ENCODE results near the gene DNAJC17. TPM values are rescaled to one million over a fixed set of nuclear protein-coding genes. Genes with fewer than 3 reads are reported as not detected.

The DNAJC17 gene
- total and polyA plus RNA-seq, 4 donors, result 10.0 to 32.5 (median 19.9) TPM

- Histone ChIP-seq H3K4me3 (ENCODE audit: low read depth in 1 of 3, low read length in 3 of 3) (no peak overlapping the region), H3K27ac (ENCODE audit: low read depth in 1 of 2, low read length in 2 of 2) (no peak overlapping the region), H3K36me3 (ENCODE audit: control insufficient read depth in 4 of 4, insufficient read depth in 3 of 4, low read depth in 1 of 4, low read length in 3 of 4) (no peaks in the 10 kb centered on the region), H3K4me1 (ENCODE audit: control insufficient read depth in 4 of 4, insufficient read depth in 4 of 4, low read length in 3 of 4) (peaks cover 16 to 60% (median 50%) of the 10 kb centered on the region in 4 donors), H3K9me3 (ENCODE audit: control insufficient read depth in 4 of 4, low read length in 3 of 4) (no peaks in the 10 kb centered on the region), H3K27me3 (ENCODE audit: control insufficient read depth in 4 of 4, insufficient read depth in 4 of 4, low read length in 3 of 4) (no peaks in the 10 kb centered on the region), H3K9ac (ENCODE audit: low read depth in 1 of 2, low read length in 2 of 2) (no peak overlapping the region)
- TF ChIP-seq RXRA (IDR thresholded peaks at IDR 0.05) (peak in 1 of 2 donors; percentile 10), SP1 (IDR thresholded peaks at IDR 0.05) (peak; percentile 22), FOXA2 (IDR thresholded peaks at IDR 0.05) (no peak), HNF4A (conservative IDR thresholded peaks at IDR 0.05) (peak; percentile 50 to 53), HNF4G (IDR thresholded peaks at IDR 0.05) (peak; percentile 22), CTCF (IDR thresholded peaks at IDR 0.05; ENCODE audit: low read depth, low read length, missing input control) (peak; percentile 27), RAD21 (IDR thresholded peaks at IDR 0.05) (peak; percentile 6 to 28), EGR1 (IDR thresholded peaks at IDR 0.05; ENCODE audit: low read depth in 2 of 2) (no peak), JUND (IDR thresholded peaks at IDR 0.05) (no peak)
- no peak for DNase-seq (ENCODE audit: low spot score)
- WGBS, result 42% methylated on average over 1 of the region's 1 CpG
These were observed 3.6 kb downstream of the DNAJC17 start for GRCh38 chr15:40803688-40804087.

- no peak overlapping the region for H3K4me3 ChIP-seq (ENCODE audit: low read depth in 1 of 3, low read length in 3 of 3)
- no peak for DNase-seq (ENCODE audit: low spot score)
- H3K36me3 ChIP-seq (ENCODE audit: control insufficient read depth in 4 of 4, insufficient read depth in 3 of 4, low read depth in 1 of 4, low read length in 3 of 4), result no peaks in the 10 kb centered on the region
- H3K27ac ChIP-seq (ENCODE audit: low read depth in 1 of 2, low read length in 2 of 2), result peak overlapping the region in 1 of 2 donors; percentile 6
- no peaks in the 10 kb centered on the region for H3K27me3 ChIP-seq (ENCODE audit: control insufficient read depth in 4 of 4, insufficient read depth in 4 of 4, low read length in 3 of 4)
- H3K9ac ChIP-seq (ENCODE audit: low read depth in 1 of 2, low read length in 2 of 2), result no peak overlapping the region
- TF ChIP-seq MAX (IDR thresholded peaks at IDR 0.05) (no peak), RXRA (IDR thresholded peaks at IDR 0.05) (peak in 1 of 2 donors; percentile 36), REST (IDR thresholded peaks at IDR 0.05) (peak; percentile 11), HNF4A (conservative IDR thresholded peaks at IDR 0.05) (peak in 1 of 2 donors; percentile 43), YY1 (IDR thresholded peaks at IDR 0.05) (peak; percentile 26)
- H3K4me1 ChIP-seq (ENCODE audit: control insufficient read depth in 4 of 4, insufficient read depth in 4 of 4, low read length in 3 of 4), result peaks cover 16 to 54% (median 44%) of the 10 kb centered on the region in 4 donors
- 50% methylated on average over 2 of the region's 2 CpGs for WGBS
- H3K9me3 ChIP-seq (ENCODE audit: control insufficient read depth in 4 of 4, low read length in 3 of 4), result no peaks in the 10 kb centered on the region
These were observed 4.2 kb downstream of the DNAJC17 start for GRCh38 chr15:40803076-40803475.

- Histone ChIP-seq H3K4me3 (ENCODE audit: low read depth in 1 of 3, low read length in 3 of 3) (no peak overlapping the region), H3K4me1 (ENCODE audit: control insufficient read depth in 4 of 4, insufficient read depth in 4 of 4, low read length in 3 of 4) (peaks cover 16 to 39% (median 33%) of the 10 kb centered on the region in 4 donors), H3K9ac (ENCODE audit: low read depth in 1 of 2, low read length in 2 of 2) (no peak overlapping the region), H3K36me3 (ENCODE audit: control insufficient read depth in 4 of 4, insufficient read depth in 3 of 4, low read depth in 1 of 4, low read length in 3 of 4) (no peaks in the 10 kb centered on the region), H3K27ac (ENCODE audit: low read depth in 1 of 2, low read length in 2 of 2) (no peak overlapping the region), H3K9me3 (ENCODE audit: control insufficient read depth in 4 of 4, low read length in 3 of 4) (no peaks in the 10 kb centered on the region), H3K27me3 (ENCODE audit: control insufficient read depth in 4 of 4, insufficient read depth in 4 of 4, low read length in 3 of 4) (no peaks in the 10 kb centered on the region)
- DNase-seq (ENCODE audit: low spot score), result no peak
- 98% methylated on average over 3 of the region's 3 CpGs for WGBS
- TF ChIP-seq YY1 (IDR thresholded peaks at IDR 0.05) (no peak), REST (IDR thresholded peaks at IDR 0.05) (no peak), TAF1 (conservative IDR thresholded peaks at IDR 0.05) (no peak), RXRA (IDR thresholded peaks at IDR 0.05) (no peak), FOXA2 (IDR thresholded peaks at IDR 0.05) (no peak), HNF4A (conservative IDR thresholded peaks at IDR 0.05) (no peak), HNF4G (IDR thresholded peaks at IDR 0.05) (no peak), ZBTB33 (IDR thresholded peaks at IDR 0.05) (no peak), RAD21 (IDR thresholded peaks at IDR 0.05) (no peak)
These were observed 7.8 kb downstream of the DNAJC17 start for GRCh38 chr15:40799523-40799922.

Data from liver (tissue), 9 donors.